Mesodermal cell (in vitro differentiated cells): ENCODE data around the gene KRT31.

Experiments used
- H3K27ac ChIP-seq: 2 replicates; pipeline ENCODE4 v1.7.0; 2013; ENCODE audit warnings: mild to moderate bottlenecking, low read depth, low read length, moderate library complexity; ENCODE audit not compliant: severe bottlenecking
- H3K36me3 ChIP-seq: 2 replicates; pipeline ENCODE4 v1.7.1; 2013; ENCODE audit warnings: mild to moderate bottlenecking, low read length, moderate library complexity; ENCODE audit not compliant: control insufficient read depth, insufficient read depth
- H3K4me1 ChIP-seq: one replicate; pipeline ENCODE4 v1.7.1; 2013; ENCODE audit warnings: mild to moderate bottlenecking, low read length; ENCODE audit not compliant: insufficient read depth, control insufficient read depth, poor library complexity, severe bottlenecking
- H3K4me3 ChIP-seq: 2 replicates; pipeline ENCODE4 v1.7.0; 2013; ENCODE audit warnings: low read length, control low read depth, mild to moderate bottlenecking; ENCODE audit not compliant: insufficient read depth, poor library complexity, severe bottlenecking; ENCODE audit errors: extremely low read depth
- H3K9me3 ChIP-seq: 2 replicates; pipeline ENCODE4 v1.7.1; 2013; ENCODE audit warnings: mild to moderate bottlenecking, low read length, moderate library complexity; ENCODE audit not compliant: control insufficient read depth
- WGBS, 2 experiments: methylation state at CpG; one replicate each; pipeline ENCODE4 v1.1.5; 2013; ENCODE audit warnings: missing lambda C conversion rate in 2 of 2; ENCODE audit not compliant: insufficient coverage in 2 of 2; 5-methylcytosine and 5-hydroxymethylcytosine counted together

The KRT31 gene

DNA sequence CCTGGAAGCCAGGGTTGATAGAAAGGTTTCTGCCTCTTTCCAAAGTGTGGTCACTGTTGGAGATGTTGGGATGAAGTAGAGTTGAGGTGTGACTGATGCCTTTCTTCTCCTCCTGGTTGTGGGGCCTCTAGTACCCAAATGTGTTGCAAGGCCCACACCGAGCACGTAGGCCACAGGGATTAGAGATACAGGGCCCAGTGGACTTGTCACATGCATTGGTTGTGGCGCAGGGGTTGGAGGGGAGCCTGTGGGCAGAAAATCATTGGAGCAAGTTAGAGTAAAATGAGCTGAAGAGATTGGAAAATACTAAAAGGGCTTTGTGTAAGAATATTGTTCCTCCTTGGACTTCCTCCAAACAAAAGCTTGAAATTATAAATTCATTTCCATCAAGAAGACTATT is 51.4 kb downstream of the KRT31 start:
- H3K27ac ChIP-seq = no peak overlapping the region
- 95 to 96% methylated on average over 3 of the region's 3 CpGs for WGBS, 2 experiments
- H3K4me1 ChIP-seq = no peaks in the 10 kb centered on the region
- no peak overlapping the region for H3K4me3 ChIP-seq
- no peaks in the 10 kb centered on the region for H3K36me3 ChIP-seq
- peaks cover 17% of the 10 kb centered on the region for H3K9me3 ChIP-seq
